Mesendoderm (in vitro differentiated cells): ENCODE measurements around the gene HOXB7.

Experiments used
- DNase-seq: peaks from one replicate; pipeline ENCODE4 v3.0.0; 2013
- H2AK5ac ChIP-seq: 2 replicates; pipeline ENCODE4 v1.6.1; 2013; ENCODE audit warnings: low read length, inconsistent platforms
- H2BK120ac ChIP-seq: 2 replicates; pipeline ENCODE4 v1.6.1; 2013; ENCODE audit warnings: low read depth, mild to moderate bottlenecking, low read length, moderate library complexity, mixed read lengths
- H2BK15ac ChIP-seq: replicated peaks from 2 replicates; pipeline ENCODE4 v1.6.1; 2013; ENCODE audit warnings: low read depth, mild to moderate bottlenecking, moderate library complexity
- H2BK5ac ChIP-seq: 2 replicates; pipeline ENCODE4 v1.6.1; 2013; ENCODE audit warnings: low read length, inconsistent platforms
- H3K18ac ChIP-seq: 2 replicates; pipeline ENCODE4 v1.6.1; 2013; ENCODE audit warnings: mild to moderate bottlenecking, low read length, mixed read lengths
- H3K23ac ChIP-seq: one replicate; pipeline ENCODE4 v1.6.1; 2013; ENCODE audit warnings: low read length
- H3K27ac ChIP-seq: 2 replicates; pipeline ENCODE4 v1.5.1; 2013; ENCODE audit warnings: low read depth, mild to moderate bottlenecking, inconsistent platforms, low read length, moderate library complexity
- H3K27me3 ChIP-seq: 2 replicates; pipeline ENCODE4 v1.6.1; 2013; ENCODE audit warnings: low read length, control low read depth, mild to moderate bottlenecking, inconsistent platforms; ENCODE audit not compliant: insufficient read depth, poor library complexity
- H3K36me3 ChIP-seq: 2 replicates; pipeline ENCODE4 v1.6.1; 2013; ENCODE audit warnings: low read length, inconsistent platforms; ENCODE audit not compliant: control insufficient read depth, insufficient read depth
- H3K4ac ChIP-seq: one replicate; pipeline ENCODE4 v1.6.1; 2013; ENCODE audit warnings: low read depth, mild to moderate bottlenecking, low read length, moderate library complexity
- H3K4me1 ChIP-seq: 2 replicates; pipeline ENCODE4 v1.6.1; 2013; ENCODE audit warnings: low read depth, low read length, inconsistent platforms; ENCODE audit not compliant: control insufficient read depth
- H3K4me2 ChIP-seq: 2 replicates; pipeline ENCODE4 v1.6.1; 2013; ENCODE audit warnings: low read length
- H3K4me3 ChIP-seq: 2 replicates; pipeline ENCODE4 v1.5.1; 2013; ENCODE audit warnings: mild to moderate bottlenecking, low read length
- H3K56ac ChIP-seq: one replicate; pipeline ENCODE4 v1.6.1; 2013; ENCODE audit warnings: low read length
- H3K79me1 ChIP-seq: 2 replicates; pipeline ENCODE4 v1.6.1; 2013; ENCODE audit warnings: low read length, inconsistent platforms
- H3K79me2 ChIP-seq: 2 replicates; pipeline ENCODE4 v1.6.1; 2013; ENCODE audit warnings: mild to moderate bottlenecking, low read length; ENCODE audit not compliant: control insufficient read depth, insufficient read depth
- H3K9ac ChIP-seq: 2 replicates; pipeline ENCODE4 v1.6.1; 2013; ENCODE audit warnings: low read length, inconsistent platforms
- H4K5ac ChIP-seq: one replicate; pipeline ENCODE4 v1.6.1; 2013; ENCODE audit warnings: low read length
- H4K8ac ChIP-seq: one replicate; pipeline ENCODE4 v1.6.1; 2013; ENCODE audit warnings: low read depth, mild to moderate bottlenecking, control low read depth, low read length, moderate library complexity
- WGBS: extraction: QIAGEN DNeasy Blood & Tissue Kit; methylation state at CpG from one replicate; pipeline ENCODE4 v1.1.7; 2013; ENCODE audit warnings: low lambda C conversion rate, missing lambda C conversion rate; ENCODE audit not compliant: insufficient coverage; ENCODE audit errors: extremely low coverage; 5-methylcytosine and 5-hydroxymethylcytosine counted together

The HOXB7 gene

GRCh38 chr17:48565022-48565554 lies 45.7 kb downstream of the HOXB7 start:
- Histone ChIP-seq H4K8ac (no peak overlapping the region), H3K27ac (no peak overlapping the region), H3K23ac (no peak overlapping the region), H3K27me3 (peaks cover 85% of the 10 kb centered on the region), H3K4me2 (no peak overlapping the region), H3K4me3 (no peak overlapping the region), H3K79me1 (no peaks in the 10 kb centered on the region), H3K18ac (no peak overlapping the region), H3K4ac (no peak overlapping the region), H4K5ac (no peak overlapping the region), H3K79me2 (no peaks in the 10 kb centered on the region), H2AK5ac (no peak overlapping the region), H3K4me1 (peaks cover 7% of the 10 kb centered on the region), H3K36me3 (no peaks in the 10 kb centered on the region), H3K56ac (no peak overlapping the region), H3K9ac (no peak overlapping the region), H2BK120ac (no peak overlapping the region), H2BK15ac (no peak overlapping the region), H2BK5ac (no peak overlapping the region)
- DNase-seq: no peak
- no CpG with 5 or more reads among the region's 2 CpGs for WGBS

DNA sequence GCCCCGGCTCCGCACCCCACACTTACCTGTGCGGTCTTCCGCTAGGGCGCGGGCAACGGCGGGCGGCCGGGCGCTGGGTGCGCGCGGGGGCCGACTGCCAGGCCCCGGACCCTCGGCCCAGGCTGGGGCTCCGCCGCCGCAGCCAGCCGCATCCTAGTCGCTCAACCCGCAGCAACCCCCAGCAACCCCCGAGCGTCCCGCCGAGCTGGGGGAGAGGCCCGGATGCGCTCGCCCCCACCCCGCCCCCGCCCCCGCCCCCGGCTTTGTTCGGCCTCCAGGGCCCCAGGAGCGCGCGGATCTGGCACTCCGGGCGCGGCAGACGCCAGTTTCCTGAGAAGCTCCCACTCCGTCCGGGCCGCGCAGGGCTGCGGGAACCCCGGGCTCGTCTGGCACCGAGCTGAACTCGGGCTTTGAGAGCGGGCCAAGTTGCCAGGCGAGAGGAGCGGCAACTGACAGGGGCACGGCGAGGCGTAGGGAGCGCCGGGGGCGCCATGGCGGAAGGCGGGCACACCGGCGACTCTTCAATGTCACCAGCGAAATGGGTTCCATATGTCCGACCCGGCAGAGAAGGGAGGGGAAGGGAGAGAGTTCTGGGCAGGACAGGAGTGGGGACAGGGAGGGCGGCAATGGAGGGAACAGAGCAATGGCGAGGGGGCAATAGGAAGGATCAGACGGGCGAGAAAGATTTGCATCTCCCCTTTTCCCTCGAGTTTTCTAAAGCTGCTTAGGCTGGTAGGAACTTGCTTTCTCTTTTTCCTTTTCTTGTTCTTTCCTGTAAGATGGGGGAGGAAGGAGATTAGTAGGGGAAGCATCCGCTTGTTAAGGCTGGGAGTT lies 46.4 kb downstream of the HOXB7 start:
- Histone ChIP-seq H3K4ac (no peak overlapping the region), H3K4me3 (no peak overlapping the region), H3K79me1 (no peaks in the 10 kb centered on the region), H3K23ac (no peak overlapping the region), H3K79me2 (no peaks in the 10 kb centered on the region), H3K56ac (peak overlapping the region; percentile 37), H2BK5ac (no peak overlapping the region), H3K9ac (peak overlapping the region; percentile 54), H2AK5ac (no peak overlapping the region), H3K27me3 (peaks cover 89% of the 10 kb centered on the region), H3K18ac (no peak overlapping the region), H2BK15ac (no peak overlapping the region), H2BK120ac (no peak overlapping the region), H3K4me2 (peak overlapping the region; percentile 45), H3K36me3 (no peaks in the 10 kb centered on the region), H3K27ac (no peak overlapping the region), H4K8ac (no peak overlapping the region), H3K4me1 (peaks cover 5% of the 10 kb centered on the region), H4K5ac (no peak overlapping the region)
- WGBS: no CpG with 5 or more reads among the region's 73 CpGs
- DNase-seq: no peak

- H3K18ac ChIP-seq: no peak overlapping the region
- no peak overlapping the region for H2BK15ac ChIP-seq
- no peak overlapping the region for H4K8ac ChIP-seq
- H2AK5ac ChIP-seq: no peak overlapping the region
- no peaks in the 10 kb centered on the region for H3K79me2 ChIP-seq
- no CpG with 5 or more reads among the region's 10 CpGs for WGBS
- H2BK5ac ChIP-seq: no peak overlapping the region
- no peak overlapping the region for H3K27ac ChIP-seq
- H3K23ac ChIP-seq: no peak overlapping the region
- H3K56ac ChIP-seq: no peak overlapping the region
- DNase-seq: no peak
- H3K4me2 ChIP-seq: no peak overlapping the region
- H3K9ac ChIP-seq: no peak overlapping the region
- H2BK120ac ChIP-seq: no peak overlapping the region
- H3K4me1 ChIP-seq: peaks cover 5% of the 10 kb centered on the region
- no peaks in the 10 kb centered on the region for H3K79me1 ChIP-seq
- no peak overlapping the region for H3K4me3 ChIP-seq
- peaks cover 91% of the 10 kb centered on the region for H3K27me3 ChIP-seq
- H3K4ac ChIP-seq: no peak overlapping the region
- H4K5ac ChIP-seq: no peak overlapping the region
- H3K36me3 ChIP-seq: no peaks in the 10 kb centered on the region
Measured at GRCh38 chr17:48563867-48564187, 47.0 kb downstream of the HOXB7 start.

- Histone ChIP-seq H3K4me1 (peaks cover 5% of the 10 kb centered on the region), H2BK15ac (no peak overlapping the region), H3K27ac (no peak overlapping the region)
Measured at GRCh38 chr17:48563385-48563838, 47.4 kb downstream of the HOXB7 start.

GRCh38 chr17:48562934-48563333 lies 47.9 kb downstream of the HOXB7 start:
- DNase-seq: no peak
- Histone ChIP-seq H3K9ac (no peak overlapping the region), H4K8ac (no peak overlapping the region), H3K36me3 (no peaks in the 10 kb centered on the region), H3K18ac (no peak overlapping the region), H3K23ac (no peak overlapping the region), H3K79me1 (no peaks in the 10 kb centered on the region), H2BK15ac (no peak overlapping the region), H3K4me2 (no peak overlapping the region), H3K56ac (no peak overlapping the region), H2BK5ac (no peak overlapping the region), H2AK5ac (no peak overlapping the region), H3K4me1 (peaks cover 5% of the 10 kb centered on the region), H3K4me3 (no peak overlapping the region), H4K5ac (no peak overlapping the region), H3K27me3 (peaks cover 94% of the 10 kb centered on the region), H3K79me2 (no peaks in the 10 kb centered on the region), H3K27ac (no peak overlapping the region), H2BK120ac (no peak overlapping the region), H3K4ac (no peak overlapping the region)
- no CpG with 5 or more reads among the region's 5 CpGs for WGBS

More at GRCh38 chr17:48563385-48563838, 47.4 kb downstream of the HOXB7 start:
- Histone ChIP-seq H2AK5ac (no peak overlapping the region), H2BK5ac (no peak overlapping the region), H3K36me3 (no peaks in the 10 kb centered on the region), H3K23ac (no peak overlapping the region), H3K56ac (no peak overlapping the region), H3K4ac (no peak overlapping the region), H4K5ac (no peak overlapping the region), H3K4me2 (no peak overlapping the region), H4K8ac (no peak overlapping the region), H3K4me3 (no peak overlapping the region), H3K9ac (no peak overlapping the region), H3K79me2 (no peaks in the 10 kb centered on the region), H3K27me3 (peaks cover 92% of the 10 kb centered on the region), H3K18ac (no peak overlapping the region), H3K79me1 (no peaks in the 10 kb centered on the region), H2BK120ac (no peak overlapping the region)
- WGBS: no CpG with 5 or more reads among the region's 6 CpGs
- DNase-seq: no peak
